WERI-Rb-1 (cell line): Measurements from ENCODE around the gene CAMTA1.
A peak's percentile ranks its signal among the peaks of the same experiment; 100 is the strongest.
"Not testable (repeated sequence)": the region's sequence is repeated elsewhere in the genome, so short reads cannot be mapped to it uniquely, and the experiment has no call there.

Source experiments
- DNase-seq: peaks from one replicate; pipeline ENCODE4 v3.0.0-alpha.2; 2020
- H3K27ac ChIP-seq: fragments of 250-450 bp; sonication (Bioruptor Pico); 2 replicates; pipeline ENCODE4 v1.5.1; 2020; ENCODE audit warnings: mild to moderate bottlenecking, moderate library complexity
- H3K27me3 ChIP-seq: fragments of 250-450 bp; sonication (Bioruptor Pico); 2 replicates; pipeline ENCODE4 v1.5.1; 2021; ENCODE audit warnings: mild to moderate bottlenecking, low read depth, moderate library complexity; ENCODE audit not compliant: insufficient read depth, severe bottlenecking
- H3K36me3 ChIP-seq: fragments of 250-450 bp; sonication (Bioruptor Pico); 2 replicates; pipeline ENCODE4 v1.5.1; 2020; ENCODE audit warnings: mild to moderate bottlenecking, moderate library complexity
- H3K4me3 ChIP-seq: 2 replicates; pipeline ENCODE4 v1.5.1; 2011; ENCODE audit warnings: low read depth, mild to moderate bottlenecking, control low read depth, low read length
- H3K9me3 ChIP-seq: fragments of 250-450 bp; sonication (Bioruptor Pico); 2 replicates; pipeline ENCODE4 v1.5.1; 2021; ENCODE audit warnings: mild to moderate bottlenecking, moderate library complexity; ENCODE audit not compliant: severe bottlenecking
- CTCF ChIP-seq: IDR thresholded peaks from 2 replicates; pipeline ENCODE4 v1.5.1; 2011; ENCODE audit warnings: low read depth, mild to moderate bottlenecking, control low read depth, inconsistent platforms, low read length

Gene CAMTA1

GRCh38 chr1:7410156-7410555 is 624.9 kb downstream of the CAMTA1 start:
- no peak for TF ChIP-seq CTCF
- Histone ChIP-seq H3K27ac (no peak overlapping the region), H3K27me3 (no peaks in the 10 kb centered on the region), H3K9me3 (no peaks in the 10 kb centered on the region), H3K4me3 (no peak overlapping the region), H3K36me3 (no peaks in the 10 kb centered on the region)
- no peak for DNase-seq

- H3K27me3 ChIP-seq, H3K36me3 ChIP-seq, H3K9me3 ChIP-seq, H3K4me3 ChIP-seq, H3K27ac ChIP-seq, DNase-seq: not testable (repeated sequence)
These were observed 632.4 kb downstream of the CAMTA1 start for GRCh38 chr1:7417618-7418017.

GRCh38 chr1:7418442-7419080 is 633.3 kb downstream of the CAMTA1 start:
- Histone ChIP-seq H3K27me3 (no peaks in the 10 kb centered on the region), H3K36me3 (no peaks in the 10 kb centered on the region), H3K27ac (no peak overlapping the region), H3K4me3 (no peak overlapping the region), H3K9me3 (no peaks in the 10 kb centered on the region)
- TF ChIP-seq CTCF, result no peak
- DNase-seq, result peak; percentile 4

GRCh38 chr1:7420098-7420445 is 634.8 kb downstream of the CAMTA1 start:
- Histone ChIP-seq H3K36me3 (no peaks in the 10 kb centered on the region), H3K27ac (no peak overlapping the region), H3K27me3 (no peaks in the 10 kb centered on the region), H3K4me3 (no peak overlapping the region), H3K9me3 (no peaks in the 10 kb centered on the region)
- no peak for TF ChIP-seq CTCF
- no peak for DNase-seq

GRCh38 chr1:7420470-7421100 is 635.3 kb downstream of the CAMTA1 start:
- Histone ChIP-seq H3K36me3 (no peaks in the 10 kb centered on the region), H3K27ac (no peak overlapping the region), H3K9me3 (no peaks in the 10 kb centered on the region), H3K4me3 (no peak overlapping the region), H3K27me3 (no peaks in the 10 kb centered on the region)
- TF ChIP-seq CTCF, result no peak
- no peak for DNase-seq

- no peak for DNase-seq
- Histone ChIP-seq H3K27me3 (no peaks in the 10 kb centered on the region), H3K4me3 (no peak overlapping the region), H3K36me3 (no peaks in the 10 kb centered on the region), H3K27ac (no peak overlapping the region), H3K9me3 (no peaks in the 10 kb centered on the region)
- TF ChIP-seq CTCF, result no peak
These were observed 636.3 kb downstream of the CAMTA1 start for GRCh38 chr1:7421471-7422075.
